ENCODE results near the gene ZFR. TPM values are rescaled to one million over a fixed set of nuclear protein-coding genes. Genes with fewer than 3 reads are reported as not detected.

ZFR gene
- total and polyA plus RNA-seq, 4 donors, result 17.5 to 44.5 (median 30.8) TPM

GRCh38 chr5:32332966-32333365 lies 111.6 kb downstream of the ZFR start:
- Histone ChIP-seq H3K4me3 (ENCODE audit: low read depth in 1 of 3, low read length in 3 of 3) (no peak overlapping the region), H3K27ac (ENCODE audit: low read depth in 1 of 2, low read length in 2 of 2) (no peak overlapping the region), H3K9me3 (ENCODE audit: control insufficient read depth in 4 of 4, low read length in 3 of 4) (no peaks in the 10 kb centered on the region), H3K36me3 (ENCODE audit: control insufficient read depth in 4 of 4, insufficient read depth in 3 of 4, low read depth in 1 of 4, low read length in 3 of 4) (no peaks in the 10 kb centered on the region), H3K27me3 (ENCODE audit: control insufficient read depth in 4 of 4, insufficient read depth in 4 of 4, low read length in 3 of 4) (no peaks in the 10 kb centered on the region), H3K9ac (ENCODE audit: low read depth in 1 of 2, low read length in 2 of 2) (no peak overlapping the region), H3K4me1 (ENCODE audit: control insufficient read depth in 4 of 4, insufficient read depth in 4 of 4, low read length in 3 of 4) (peaks cover 4 to 29% (median 23%) of the 10 kb centered on the region in 4 donors)
- DNase-seq (ENCODE audit: low spot score), result no peak
- WGBS, result 91% methylated on average over 10 of the region's 10 CpGs
- no peak for TF ChIP-seq CTCF (IDR thresholded peaks at IDR 0.05; ENCODE audit: low read depth, low read length, missing input control)
- TF ChIP-seq SP1 (IDR thresholded peaks at IDR 0.05), result no peak
- TF ChIP-seq RXRA (IDR thresholded peaks at IDR 0.05), result no peak
- TF ChIP-seq EGR1 (IDR thresholded peaks at IDR 0.05; ENCODE audit: low read depth in 2 of 2), result no peak
- TF ChIP-seq MAX (IDR thresholded peaks at IDR 0.05), result no peak
- TF ChIP-seq JUND (IDR thresholded peaks at IDR 0.05), result no peak
- no peak for TF ChIP-seq GABPA (IDR thresholded peaks at IDR 0.05 in 1 of 2, conservative IDR thresholded peaks at IDR 0.05 in 1 of 2)
- no peak for TF ChIP-seq HNF4A (conservative IDR thresholded peaks at IDR 0.05)
- TF ChIP-seq NR2F2 (IDR thresholded peaks at IDR 0.05), result no peak
- TF ChIP-seq REST (IDR thresholded peaks at IDR 0.05), result no peak
- no peak for TF ChIP-seq FOXA2 (IDR thresholded peaks at IDR 0.05)
- no peak for TF ChIP-seq ZBTB33 (IDR thresholded peaks at IDR 0.05)
- TF ChIP-seq RAD21 (IDR thresholded peaks at IDR 0.05), result no peak
- no peak for TF ChIP-seq FOXA1 (IDR thresholded peaks at IDR 0.05)
- no peak for TF ChIP-seq HNF4G (IDR thresholded peaks at IDR 0.05)
- TF ChIP-seq TAF1 (conservative IDR thresholded peaks at IDR 0.05), result no peak
- TF ChIP-seq YY1 (IDR thresholded peaks at IDR 0.05), result no peak
- no peak for TF ChIP-seq ATF3 (IDR thresholded peaks at IDR 0.05)
